ENCODE measurements around the gene OR2J2. TPM values are rescaled to one million over a fixed set of nuclear protein-coding genes. Genes with fewer than 3 reads are reported as not detected.

The OR2J2 gene
- total and polyA plus RNA-seq, 7 donors, result not detected

Other genes with a start within 250 kb of the OR2J2 start
- 10 to 100 TPM; 31.9 to 40.0 (median 36.1) TPM for gene TRIM27, start 246.9 kb upstream of the OR2J2 start, total RNA-seq
- gene TRIM27, start 246.9 kb upstream of the OR2J2 start, polyA plus RNA-seq, result 10 to 100 TPM; 19.2 to 38.7 (median 27.6) TPM
- 1 to 10 TPM in 1 of 4 donors, under 1 TPM in 3; 0.28 to 1.4 (median 0.83) TPM for gene ZNF311, start 165.6 kb upstream of the OR2J2 start, total RNA-seq
- 1 to 10 TPM in 1 of 3 donors, under 1 TPM in 2; 0.60 to 1.4 (median 0.73) TPM for gene ZNF311, start 165.6 kb upstream of the OR2J2 start, polyA plus RNA-seq
- not detected for gene OR2W1, start 125.7 kb upstream of the OR2J2 start, total RNA-seq
- gene OR2W1, start 125.7 kb upstream of the OR2J2 start, polyA plus RNA-seq, result not detected
- gene OR2B3, start 83.6 kb upstream of the OR2J2 start, total RNA-seq, result not detected
- not detected for gene OR2B3, start 83.6 kb upstream of the OR2J2 start, polyA plus RNA-seq
- not detected for gene OR2J1, start 71.4 kb upstream of the OR2J2 start, total RNA-seq
- not detected for gene OR2J1, start 71.4 kb upstream of the OR2J2 start, polyA plus RNA-seq
- not detected for gene OR2J3, start 62.8 kb upstream of the OR2J2 start, total RNA-seq
- not detected for gene OR2J3, start 62.8 kb upstream of the OR2J2 start, polyA plus RNA-seq
- gene OR14J1, start 130.8 kb downstream of the OR2J2 start, total RNA-seq, result not detected
- not detected for gene OR14J1, start 130.8 kb downstream of the OR2J2 start, polyA plus RNA-seq
- not detected for gene OR5V1, start 198.0 kb downstream of the OR2J2 start, total RNA-seq
- not detected for gene OR5V1, start 198.0 kb downstream of the OR2J2 start, polyA plus RNA-seq
- gene OR12D3, start 204.4 kb downstream of the OR2J2 start, total RNA-seq, result not detected
- not detected for gene OR12D3, start 204.4 kb downstream of the OR2J2 start, polyA plus RNA-seq
- not detected for gene OR12D2, start 224.7 kb downstream of the OR2J2 start, total RNA-seq
- not detected for gene OR12D2, start 224.7 kb downstream of the OR2J2 start, polyA plus RNA-seq
- not detected for gene OR12D1, start 244.0 kb downstream of the OR2J2 start, total RNA-seq
- not detected for gene OR12D1, start 244.0 kb downstream of the OR2J2 start, polyA plus RNA-seq